ENCODE data around the gene ORMDL2.
A peak's percentile ranks its signal among the peaks of the same experiment; 100 is the strongest.
"Not testable (repeated sequence)": the region's sequence is repeated elsewhere in the genome, so short reads cannot be mapped to it uniquely, and the experiment has no call there.

Gene ORMDL2

DNA sequence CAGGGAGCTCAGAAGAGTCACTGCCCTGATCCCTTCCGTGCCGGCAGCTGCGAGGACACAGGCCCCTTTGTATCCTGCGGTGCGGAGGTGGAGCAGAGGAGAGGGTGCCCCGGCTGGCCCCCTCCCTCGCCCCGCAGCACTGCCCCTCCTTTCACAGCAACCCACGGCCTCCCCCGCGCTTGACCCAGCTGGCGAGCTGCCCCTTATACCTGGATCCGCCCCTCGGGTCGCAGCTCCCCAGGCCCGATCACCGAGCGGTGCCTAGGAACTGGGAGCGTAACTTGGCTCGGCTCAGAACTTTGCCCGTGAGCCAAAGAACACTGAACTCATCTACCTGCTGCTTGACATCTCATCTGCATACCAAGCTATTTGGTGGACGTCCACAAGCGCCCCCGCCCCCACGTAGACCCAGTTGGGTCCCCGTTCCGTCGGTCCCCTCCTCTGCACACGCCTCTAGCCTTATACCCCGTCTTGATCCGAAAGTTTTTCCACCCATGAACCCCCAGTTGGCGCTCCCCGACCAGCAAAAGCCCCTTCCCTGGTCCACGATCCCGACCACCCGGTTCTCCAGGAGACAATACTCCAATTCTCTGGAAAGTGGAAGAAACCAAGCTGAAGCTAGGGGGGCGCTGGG, 12.2 kb downstream of the ORMDL2 start:
- no peak for DNase-seq

DNA sequence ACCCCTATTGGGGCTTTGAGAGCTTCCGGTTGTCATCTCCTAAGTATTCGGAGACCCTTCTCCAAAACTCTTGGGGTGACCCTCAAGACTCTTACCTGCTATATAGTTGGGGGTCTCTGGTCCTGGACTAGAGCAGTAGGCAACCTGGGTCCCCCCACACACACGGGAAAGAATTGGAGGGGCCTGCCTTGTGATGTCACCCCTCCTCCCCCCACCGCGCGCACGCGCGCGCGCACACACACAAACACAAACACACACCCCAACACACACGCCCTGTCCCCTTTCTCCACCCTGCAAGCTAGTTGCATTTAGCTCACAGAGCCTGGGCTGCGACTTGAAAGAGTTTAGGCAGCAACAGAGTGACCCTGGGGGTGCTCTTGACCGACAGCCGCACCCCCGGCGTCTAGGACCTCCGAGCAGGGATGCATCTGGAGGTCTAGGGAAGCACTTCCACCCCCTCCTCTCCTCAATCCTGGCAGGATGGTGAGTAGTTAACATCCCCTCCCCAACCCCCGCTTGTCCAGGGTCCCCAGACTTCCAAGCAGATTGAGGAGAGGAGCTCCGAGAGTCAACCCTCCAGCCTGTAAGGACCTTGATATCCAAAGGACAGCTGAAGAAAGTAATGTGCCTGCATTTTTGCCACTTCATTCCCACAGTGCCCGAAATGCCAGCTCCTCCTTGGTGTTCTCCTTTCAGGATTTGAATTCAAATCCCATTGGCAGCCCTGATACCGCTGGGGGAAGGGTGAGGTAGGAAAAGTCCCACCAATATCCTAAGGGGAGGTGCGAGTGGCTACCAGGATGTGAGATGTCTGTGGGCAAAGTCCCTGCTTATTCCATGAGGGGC, 13.0 kb downstream of the ORMDL2 start:
- DNase-seq, result peak; percentile 64

DNA sequence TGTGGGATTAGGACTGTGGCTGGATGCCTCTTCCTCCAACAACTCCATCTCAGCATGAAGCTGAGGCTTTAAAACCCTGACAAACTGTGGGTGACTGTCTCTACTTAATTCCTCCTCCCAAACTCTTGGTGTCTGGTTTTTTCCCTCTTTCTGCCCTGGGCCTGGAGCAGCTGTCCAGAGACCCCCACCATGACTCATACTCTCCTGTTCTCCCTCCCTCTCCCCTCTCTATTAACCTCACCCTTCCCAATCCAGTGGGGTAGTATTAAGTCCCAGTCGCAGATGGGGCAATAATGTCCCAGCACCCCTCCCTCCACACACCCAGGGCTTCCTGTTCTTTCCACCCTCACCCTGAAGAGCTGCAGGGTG, 13.6 kb downstream of the ORMDL2 start:
- DNase-seq, result no peak

DNA sequence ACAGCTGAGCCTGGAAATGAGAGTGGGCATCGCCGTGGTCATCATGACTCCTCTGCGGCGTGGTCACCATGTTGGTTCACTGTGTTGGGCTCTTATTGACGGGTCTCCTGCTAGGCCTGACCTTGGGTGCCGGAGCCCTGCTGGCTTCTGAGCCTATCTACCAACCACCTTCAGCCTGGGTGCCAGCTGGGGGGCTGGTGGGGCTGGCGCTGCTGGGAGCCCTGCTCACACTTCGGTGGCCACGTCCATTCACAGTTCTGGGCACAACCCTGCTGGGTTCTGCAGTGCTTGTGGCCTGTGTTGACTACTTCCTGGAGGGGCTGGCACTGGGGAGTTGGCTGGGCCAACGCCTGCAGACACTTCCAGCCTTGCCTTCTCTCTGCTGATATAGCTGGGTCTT, 15.2 kb downstream of the ORMDL2 start:
- DNase-seq, result no peak

DNA sequence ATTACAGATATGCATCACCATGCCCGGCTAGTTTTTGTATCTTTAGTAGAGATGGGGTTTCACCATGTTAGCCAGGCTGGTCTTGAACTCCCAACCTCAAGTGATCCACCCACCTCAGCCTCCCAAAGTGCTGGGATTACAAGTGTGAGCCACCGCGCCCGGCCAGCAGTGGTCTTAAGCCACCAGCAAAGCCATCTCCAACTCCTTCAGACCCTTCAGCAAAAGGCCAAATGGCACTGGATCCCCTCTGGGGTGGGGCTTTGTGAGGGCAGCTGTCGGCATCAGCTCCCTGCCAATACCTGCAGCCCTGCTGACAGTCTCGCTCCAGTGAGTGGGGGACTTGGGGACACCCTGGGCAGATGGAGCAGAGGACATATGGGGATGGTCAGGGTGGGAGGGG, 16.6 kb downstream of the ORMDL2 start:
- DNase-seq, result not testable (repeated sequence)

DNA sequence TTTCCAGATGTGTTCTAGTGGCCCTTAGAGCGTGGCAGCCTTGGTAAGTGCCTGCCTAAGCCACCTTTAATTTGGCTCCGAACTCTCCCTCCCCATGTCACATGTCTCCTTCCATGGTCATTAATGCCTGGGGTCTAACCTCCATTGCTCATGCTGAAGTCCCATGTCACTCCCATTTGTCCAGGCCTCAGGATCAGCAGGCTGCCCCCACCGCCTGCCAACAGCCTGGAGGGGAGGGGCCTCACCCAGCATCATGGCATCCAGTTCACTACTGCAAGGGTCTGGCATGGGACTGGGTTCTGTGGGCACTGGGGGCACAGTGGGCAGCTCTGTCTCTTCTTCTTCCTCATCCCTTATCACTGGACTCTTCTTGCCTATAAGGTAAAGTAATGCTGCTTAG, 20.5 kb downstream of the ORMDL2 start:
- no peak for DNase-seq

- no peak for DNase-seq
Observed at GRCh38 chr12:55839345-55840140, 21.7 kb downstream of the ORMDL2 start.

DNA sequence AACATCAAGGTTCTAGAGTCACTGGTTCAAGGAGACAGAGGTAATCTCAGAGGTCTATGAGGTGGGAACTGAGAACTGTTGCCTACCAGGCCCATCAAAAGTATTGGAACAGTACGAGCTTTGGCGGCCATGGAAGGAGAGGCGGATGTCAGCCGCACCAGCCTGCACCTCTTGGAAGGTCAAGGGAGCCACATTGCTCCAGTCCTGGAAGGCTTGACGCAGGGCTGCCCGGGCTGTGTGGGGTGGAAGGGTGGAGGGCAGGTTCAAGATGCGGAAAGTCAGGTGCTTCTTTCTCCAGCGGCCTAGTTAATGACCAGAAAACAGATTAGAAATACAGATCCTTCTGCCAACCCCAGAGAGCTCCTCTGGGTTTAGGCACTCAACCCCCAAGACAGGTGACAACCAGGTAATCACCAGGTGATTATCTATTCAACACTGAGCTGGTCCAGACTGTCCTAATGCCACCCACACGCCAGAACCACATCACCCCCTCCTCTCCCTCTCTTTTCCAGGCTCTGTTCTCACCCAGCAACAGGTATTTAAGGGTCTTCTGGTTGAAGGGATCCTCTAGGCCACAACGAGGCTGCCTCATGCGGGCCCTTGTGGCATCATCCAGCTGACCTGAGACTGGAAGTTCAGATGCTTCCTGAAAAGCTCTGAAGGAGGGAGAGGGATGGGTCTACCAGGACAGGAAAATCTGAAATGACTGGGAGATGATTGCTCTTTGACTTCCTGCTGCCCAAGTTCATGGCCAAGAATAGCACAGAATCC, 22.9 kb downstream of the ORMDL2 start:
- DNase-seq, result no peak

DNA sequence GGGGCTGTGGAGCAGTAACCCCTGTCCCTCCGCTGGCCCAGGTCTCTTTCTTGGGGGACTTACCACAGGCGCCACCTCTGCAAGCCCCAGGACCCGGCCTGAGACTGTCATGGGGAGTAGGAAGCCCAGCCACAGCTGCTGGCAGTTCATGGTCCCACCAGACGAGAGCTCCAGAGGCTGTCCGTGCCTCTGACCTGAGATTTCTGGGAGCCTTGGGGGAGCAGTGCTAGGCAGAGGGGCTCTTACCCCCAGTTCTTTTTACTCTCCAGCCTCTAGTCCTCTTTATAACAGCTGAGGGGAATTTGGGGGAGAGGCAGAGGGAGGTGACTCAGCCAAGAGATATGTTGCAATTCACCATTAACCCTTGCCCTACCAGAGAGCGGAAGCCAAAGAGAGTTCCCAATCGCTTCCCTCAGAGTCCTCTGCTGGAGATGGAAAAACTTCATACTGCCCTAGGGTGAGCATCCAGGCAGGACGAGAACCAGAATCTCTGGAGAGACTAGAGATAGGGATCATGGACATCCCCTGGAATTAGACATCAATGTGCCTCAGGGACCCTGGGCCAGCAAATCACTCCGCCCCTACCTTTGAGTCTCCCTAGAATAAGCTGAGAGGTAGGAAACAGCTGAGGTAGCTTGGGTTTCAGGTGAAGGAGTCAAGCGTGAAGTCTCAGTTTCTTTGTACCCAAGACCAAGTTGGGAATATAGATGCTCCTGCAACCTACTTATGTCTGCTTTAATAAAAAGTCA, 25.0 kb downstream of the ORMDL2 start, which contains the start of gene MMP19:
TSS of gene MMP19 (minus strand) at position 256 of the 749 bp plus-strand sequence. CDS start at position 150, 106 bp downstream.
- DNase-seq, result peak; percentile 82

DNA sequence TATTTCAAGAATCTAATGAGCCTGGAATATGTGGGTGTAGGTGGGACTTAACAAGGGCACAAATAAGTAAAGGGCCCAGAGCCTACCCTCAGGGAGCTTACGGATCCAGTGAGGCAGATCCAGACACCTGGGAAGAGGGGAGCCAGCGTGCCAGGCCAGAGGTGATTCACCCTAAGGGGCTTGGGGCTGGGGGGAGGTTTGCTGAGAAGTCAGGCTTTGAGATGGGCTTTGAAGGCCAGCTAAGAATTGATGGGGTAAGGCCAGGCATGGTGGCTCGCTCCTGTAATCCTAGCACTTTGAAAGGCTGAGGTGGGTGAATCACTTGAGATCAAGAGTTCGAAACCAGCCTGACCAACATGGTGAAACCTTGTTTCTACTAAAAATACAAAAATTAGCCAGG, 25.6 kb downstream of the ORMDL2 start:
- DNase-seq, result no peak

GRCh38 chr12:55844961-55845360, 27.1 kb downstream of the ORMDL2 start:
- no peak for DNase-seq

DNA sequence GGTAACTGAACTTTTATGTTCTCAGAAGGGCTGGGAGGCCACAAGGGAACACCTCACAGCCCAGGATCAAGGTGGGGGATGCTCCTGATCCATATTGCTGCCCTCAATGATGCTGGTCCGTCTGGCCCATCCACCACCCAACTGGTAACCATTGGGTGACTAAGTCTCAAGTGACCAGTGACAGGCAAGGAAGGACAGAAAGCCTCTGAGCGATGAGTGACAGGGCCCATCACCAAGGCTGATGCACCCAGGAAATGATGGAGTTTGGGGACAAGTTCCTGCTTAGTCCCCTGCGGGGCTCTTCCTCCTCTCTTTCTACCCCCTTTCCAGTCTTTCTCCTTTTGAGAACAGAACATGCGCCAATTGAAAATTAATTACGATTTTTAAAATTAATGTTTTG, 27.5 kb downstream of the ORMDL2 start:
- no peak for DNase-seq

DNA sequence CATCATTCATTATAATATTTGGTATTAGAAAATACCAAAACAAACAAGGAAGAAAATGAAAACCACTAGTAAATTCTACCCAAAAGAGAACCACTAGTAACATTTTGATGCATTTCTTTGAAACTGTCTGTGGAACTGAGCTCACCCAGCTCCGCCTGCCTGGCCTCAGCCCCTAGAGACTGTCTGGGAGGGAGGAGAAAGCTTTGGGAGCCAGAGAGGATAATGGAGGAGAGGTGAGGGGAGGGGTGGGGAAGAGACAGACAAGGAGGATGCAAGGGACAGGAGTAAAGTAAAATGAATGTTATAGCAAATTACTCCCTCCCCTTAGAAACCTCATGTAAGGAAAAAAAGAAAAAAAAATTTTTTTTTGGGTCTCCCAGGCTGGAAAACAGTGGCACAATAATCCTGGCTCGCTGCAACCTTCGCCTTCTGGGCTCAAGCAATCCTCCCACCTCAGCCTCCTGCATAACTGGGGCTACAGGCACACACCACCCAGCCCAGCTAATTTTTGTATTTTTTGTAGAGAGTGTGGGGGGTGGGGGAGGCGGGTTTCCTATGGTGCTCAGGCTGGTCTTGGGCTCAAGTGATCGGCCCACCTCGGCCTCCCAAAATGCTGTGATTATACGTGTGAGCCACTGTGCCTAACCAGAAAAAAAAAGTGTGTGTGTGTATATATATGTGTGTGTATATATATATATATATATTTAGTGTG, 28.1 kb downstream of the ORMDL2 start:
- DNase-seq, result peak; percentile 49

DNA sequence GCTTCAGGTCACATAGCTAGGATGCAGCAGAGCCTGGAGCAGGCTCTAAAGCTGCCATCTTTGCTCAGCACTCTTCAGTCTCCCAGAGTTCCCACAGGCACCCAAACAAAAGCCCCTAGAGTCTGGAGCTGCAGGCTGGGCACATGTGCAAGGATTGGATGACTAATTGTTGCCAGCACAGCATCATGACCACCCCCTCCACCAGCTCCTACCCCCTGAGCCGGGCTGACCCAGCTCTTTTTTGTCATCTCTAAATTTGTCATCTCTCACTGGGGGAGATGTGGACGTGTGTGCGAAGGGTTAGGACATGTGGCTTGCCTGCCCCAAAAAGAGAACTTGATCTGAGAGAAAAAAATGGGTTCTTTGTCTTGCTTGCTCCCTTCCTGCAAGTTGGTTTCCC, 29.2 kb downstream of the ORMDL2 start:
- peak; percentile 91 for DNase-seq

DNA sequence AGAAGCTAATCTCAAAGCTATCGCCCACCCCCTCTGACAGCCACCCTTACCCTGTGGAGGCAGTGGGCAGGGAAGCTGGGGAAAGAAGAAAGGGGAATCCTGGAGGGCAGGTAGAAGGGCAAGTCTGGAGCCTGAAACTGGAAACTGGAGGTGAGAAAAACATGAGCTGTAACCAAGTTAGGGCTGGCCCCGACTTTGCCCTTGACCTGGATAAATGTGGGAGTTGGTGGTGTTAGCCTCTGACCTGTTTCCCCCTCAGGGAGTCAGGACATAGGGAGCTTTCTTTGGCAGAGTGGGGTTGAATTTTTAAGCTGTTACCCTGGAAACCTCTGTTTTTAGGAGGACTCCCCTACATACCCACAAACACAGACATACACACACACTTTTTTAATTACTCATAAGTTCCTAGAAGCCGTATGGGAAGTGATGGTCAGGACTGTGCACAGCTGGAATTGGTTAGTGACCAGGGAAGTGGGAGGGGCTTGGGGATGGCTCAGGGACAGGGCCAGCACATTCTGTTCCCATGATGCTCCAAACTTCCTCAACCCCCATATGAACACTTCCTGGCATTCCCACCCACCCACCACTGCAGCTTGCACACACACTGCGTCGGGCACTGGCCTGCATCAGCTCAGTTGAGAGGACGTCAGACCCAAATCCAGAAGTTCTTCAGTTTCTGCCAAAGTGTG, 29.9 kb downstream of the ORMDL2 start:
- peak; percentile 99 for DNase-seq

DNA sequence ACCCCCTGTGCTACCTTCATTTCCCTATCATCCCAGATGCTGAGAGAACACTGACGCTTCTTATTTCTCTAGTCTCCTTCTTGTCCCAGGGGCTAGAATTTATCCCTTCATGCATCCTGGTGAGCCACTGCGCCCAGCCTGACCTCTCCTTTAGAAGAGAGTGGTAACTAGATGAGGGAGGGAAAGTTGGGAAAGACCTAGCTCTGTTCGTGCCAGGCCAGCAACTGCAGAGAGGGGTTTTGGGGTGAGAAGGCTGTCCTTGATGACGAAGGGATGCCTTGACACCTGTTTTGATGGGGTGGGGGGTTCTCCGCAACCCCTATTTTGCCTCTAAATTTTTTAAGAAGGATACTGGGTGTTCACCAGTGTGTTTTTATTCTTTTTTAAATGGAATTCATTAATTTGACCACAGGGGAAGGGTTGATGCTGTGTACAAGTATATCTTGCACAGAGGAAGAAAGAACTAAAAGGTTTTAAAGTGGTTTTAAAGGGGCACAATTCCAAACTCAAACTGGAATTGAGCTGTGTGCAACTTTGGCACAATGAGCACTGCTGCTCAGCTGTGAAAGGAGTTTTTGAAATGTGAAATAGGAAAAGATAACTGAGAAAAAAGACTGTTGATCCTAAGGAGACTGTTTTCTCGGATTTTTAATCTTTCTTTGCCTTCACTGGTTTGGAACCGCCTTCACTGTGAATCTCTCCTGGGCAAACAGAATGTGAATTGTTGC, 31.9 kb downstream of the ORMDL2 start:
- DNase-seq, result no peak

DNA sequence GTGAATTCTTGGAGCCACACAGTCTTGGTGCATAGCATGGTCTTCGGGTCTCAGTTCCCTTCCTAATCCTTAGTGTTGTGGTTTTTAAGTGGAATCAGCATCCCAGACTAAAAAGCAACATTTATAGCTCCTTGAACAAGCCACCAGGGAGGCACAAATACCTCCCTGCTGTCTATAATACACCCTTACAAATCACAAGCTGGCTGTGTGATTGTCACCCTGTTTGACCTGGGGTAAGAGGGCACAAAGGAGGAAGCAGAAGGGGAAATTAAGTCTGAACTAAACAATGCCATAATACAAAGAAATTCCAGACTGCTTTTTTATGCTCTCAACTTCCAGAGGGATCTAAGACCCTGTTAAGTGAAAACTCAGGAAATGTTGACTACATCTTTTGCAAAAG, 32.6 kb downstream of the ORMDL2 start:
- no peak for DNase-seq

- DNase-seq, result no peak
Observed at GRCh38 chr12:55850893-55851292, 33.1 kb downstream of the ORMDL2 start.

GRCh38 chr12:55852740-55853139, 34.9 kb downstream of the ORMDL2 start:
- no peak for DNase-seq

DNA sequence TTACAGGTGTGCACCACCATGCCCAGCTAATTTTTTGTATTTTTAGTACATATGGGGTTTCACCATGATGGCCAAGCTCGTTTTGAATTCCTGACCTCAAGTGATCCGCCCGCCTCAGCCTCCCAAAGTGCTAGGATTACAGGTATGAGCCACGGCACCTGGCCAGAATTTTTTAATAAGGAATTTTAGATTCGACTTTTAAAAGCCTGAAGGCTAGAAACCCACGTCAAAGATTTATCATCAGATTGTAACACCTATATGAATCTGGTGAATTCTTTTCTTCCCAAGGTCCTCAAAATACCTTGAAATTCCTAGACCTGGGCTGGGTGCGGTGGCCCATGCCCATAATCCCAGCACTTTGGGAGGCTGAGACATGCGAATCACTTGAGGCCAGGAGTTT, 43.6 kb downstream of the ORMDL2 start:
- no peak for DNase-seq

Measured in fibroblast of skin of scalp (primary cell).